HepG2 (cell line): Measurements from ENCODE around the gene LTA. TPM values are rescaled to one million over a fixed set of nuclear protein-coding genes. Genes with fewer than 3 reads are reported as not detected.

Source experiments
- ATAC-seq: fragments of 200-7000 bp; cut with Tn5 transposase; 3 replicates; pipeline ENCODE4 v1.9.1; 2020; ENCODE audit warnings: mild to moderate bottlenecking, moderate library complexity
- BruUV-seq: library from RNA; stranded (reverse); fragments of 400-500 nt; replicated peaks from 2 replicates; lab custom pipeline; 2021; lab: Mats Ljungman, UMichigan
- CTCF ChIA-PET: fragments of 300-600 bp; formaldehyde crosslinking; extraction: SDS; loops from one replicate; lab custom pipeline; 2021; ENCODE audit warnings: low total read pairs, inconsistent platforms, low intra/inter-chr PET ratio; lab: Yijun Ruan, JAX
- POLR2A ChIA-PET: fragments of 350-600 bp; sonication (Branson Sonifier 250); formaldehyde crosslinking; loops from one replicate; lab custom pipeline; 2020; ENCODE audit warnings: antibody characterized with exemption, inconsistent platforms; lab: Yijun Ruan, JAX
- DNase-seq: peaks from one replicate; pipeline ENCODE4 v3.0.0-alpha.2; 2015; ENCODE audit warnings: low spot score
- FAIRE-seq: peaks from 3 replicates; lab custom pipeline; 2011; peaks lifted over from hg19 to GRCh38; lab: Jason Lieb, UNC
- H2AFZ ChIP-seq: one replicate; pipeline ENCODE4 v1.6.1; 2011; ENCODE audit warnings: low read length, inconsistent platforms
- H3K27ac ChIP-seq: fragments of 300-600 bp; 3 replicates; pipeline ENCODE4 v1.8.0; 2011; ENCODE audit warnings: mixed run types, mild to moderate bottlenecking, mixed read lengths, low read length, inconsistent platforms; ENCODE audit not compliant: insufficient read depth; ENCODE audit errors: extremely low read length
- H3K27me3 ChIP-seq, 2 experiments: fragments of 200-600 bp in 1 of 2; 2 replicates in 1 of 2; 3 replicates in 1 of 2; pipeline versions ENCODE4 v1.6.0 to v1.8.0; 2011; ENCODE audit warnings: low read length in 2 of 2, mild to moderate bottlenecking in 2 of 2, moderate library complexity in 2 of 2, inconsistent platforms in 1 of 2; ENCODE audit not compliant: insufficient read depth in 2 of 2, control insufficient read depth in 1 of 2
- H3K36me3 ChIP-seq, 2 experiments: fragments of 200-600 bp in 1 of 2; replicated peaks in 1 of 2; 2 replicates in 1 of 2; 3 replicates in 1 of 2; pipeline versions ENCODE4 v1.5.1 to v1.8.0; 2011; ENCODE audit warnings: low read length in 2 of 2, inconsistent platforms in 1 of 2; ENCODE audit not compliant: insufficient read depth in 2 of 2, control insufficient read depth in 1 of 2
- H3K4me1 ChIP-seq: 2 replicates; pipeline ENCODE4 v1.5.1; 2012; ENCODE audit warnings: low read length, inconsistent platforms; ENCODE audit not compliant: insufficient read depth
- H3K4me2 ChIP-seq: 2 replicates; pipeline ENCODE4 v1.6.0; 2011; ENCODE audit warnings: low read depth, low read length, inconsistent platforms
- H3K4me3 ChIP-seq, 3 experiments: fragments of 200-600 bp in 1 of 3; sonication (generic), shearing (Covaris generic) in 1 of 3; replicated peaks in 1 of 3; 2 replicates each; pipeline ENCODE4 v1.5.1; 2011 to 2016; ENCODE audit warnings: low read length in 3 of 3, inconsistent platforms in 2 of 3, low read depth in 2 of 3, mild to moderate bottlenecking in 2 of 3, control low read depth in 1 of 3, mixed read lengths in 1 of 3; ENCODE audit not compliant: insufficient read depth in 1 of 3
- H3K79me2 ChIP-seq: one replicate; pipeline ENCODE4 v1.6.1; 2011; ENCODE audit warnings: low read length, inconsistent platforms; ENCODE audit not compliant: insufficient read depth
- H3K9ac ChIP-seq: 2 replicates; pipeline ENCODE4 v1.6.0; 2011; ENCODE audit warnings: mild to moderate bottlenecking, low read depth, low read length, inconsistent platforms; ENCODE audit not compliant: insufficient read depth
- H3K9me3 ChIP-seq: 2 replicates; pipeline ENCODE4 v1.5.1; 2012; ENCODE audit warnings: mild to moderate bottlenecking, low read length
- H4K20me1 ChIP-seq: 2 replicates; pipeline ENCODE4 v1.6.0; 2011; ENCODE audit warnings: inconsistent platforms, mild to moderate bottlenecking, low read length, moderate library complexity; ENCODE audit not compliant: insufficient read depth
- ATAD3A ChIP-seq: sonication (generic); formaldehyde crosslinking; IDR thresholded peaks from 2 replicates; pipeline ENCODE4 v1.4.0; 2020; ENCODE audit warnings: missing genetic modification reagents
- ATF1 ChIP-seq: IDR thresholded peaks from 2 replicates; pipeline ENCODE4 v1.6.1; 2016; ENCODE audit warnings: mild to moderate bottlenecking, control low read depth
- FUBP1 ChIP-seq: sonication (generic); formaldehyde crosslinking; IDR thresholded peaks from 2 replicates; pipeline ENCODE4 v1.5.1; 2020; ENCODE audit warnings: missing genetic modification reagents, mild to moderate bottlenecking, borderline replicate concordance
- HNRNPL ChIP-seq: fragments of 200-400 bp; formaldehyde crosslinking; IDR thresholded peaks from 2 replicates; pipeline ENCODE4 v1.6.1; 2017; ENCODE audit warnings: mild to moderate bottlenecking, low read depth, low read length
- POLR2A ChIP-seq, 2 experiments: IDR thresholded peaks; 2 replicates each; pipeline ENCODE4 v1.6.1; 2011; ENCODE audit warnings: low read depth in 2 of 2, low read length in 2 of 2, mild to moderate bottlenecking in 1 of 2, moderate library complexity in 1 of 2; ENCODE audit not compliant: insufficient read depth in 1 of 2
- RBFOX2 ChIP-seq: fragments of 200-400 bp; formaldehyde crosslinking; IDR thresholded peaks from 2 replicates; pipeline ENCODE4 v1.6.1; 2017; ENCODE audit warnings: low read depth, mild to moderate bottlenecking, low read length
- TEAD3 ChIP-seq: optimal IDR thresholded peaks from 2 replicates; pipeline ENCODE3; 2016; ENCODE audit warnings: borderline replicate concordance
- U2AF1 ChIP-seq: fragments of 200-400 bp; formaldehyde crosslinking; optimal IDR thresholded peaks from 2 replicates; pipeline ENCODE3; 2017; ENCODE audit warnings: mild to moderate bottlenecking, low read depth, low read length
- ZKSCAN8 ChIP-seq: IDR thresholded peaks from 2 replicates; pipeline ENCODE4 v1.6.1; 2016; ENCODE audit warnings: borderline replicate concordance, missing genetic modification reagents, missing compliant biosample characterization
- ZNF260 ChIP-seq: sonication (generic); formaldehyde crosslinking; IDR thresholded peaks from 2 replicates; pipeline ENCODE4 v1.4.0; 2020; ENCODE audit warnings: missing genetic modification reagents, low read depth, mild to moderate bottlenecking, borderline replicate concordance
- ZNF3 ChIP-seq: IDR thresholded peaks from 2 replicates; pipeline ENCODE4 v1.7.0; 2017; ENCODE audit warnings: inconsistent platforms
- ZNF605 ChIP-seq: sonication (generic); formaldehyde crosslinking; IDR thresholded peaks from 2 replicates; pipeline ENCODE4 v1.8.0; 2022; ENCODE audit warnings: mild to moderate bottlenecking, missing genetic modification reagents
- ZNF775 ChIP-seq: sonication (generic); formaldehyde crosslinking; IDR thresholded peaks from 2 replicates; pipeline ENCODE4 v1.4.0; 2020; ENCODE audit warnings: missing genetic modification reagents, mild to moderate bottlenecking, moderate library complexity, borderline replicate concordance
- WGBS: methylation state at CpG from one replicate; pipeline ENCODE4 v1.1.6; 2017; ENCODE audit warnings: low lambda C conversion rate; 5-methylcytosine and 5-hydroxymethylcytosine counted together
- in situ Hi-C: cut with HindIII; loops from 2 replicates; pipeline ENCODE4 v1.10.0; 2017; ENCODE audit warnings: low pct_unique_long_range_greater_than_20kb; ENCODE audit not compliant: extremely low pct_ligation_motif_present
- intact Hi-C: fragments of 100-400 bp; cut with micrococcal nuclease; formaldehyde crosslinking; loops from one replicate; pipeline ENCODE4 v1.10.0; 2022; ENCODE audit not compliant: unreplicated experiment
- polyA plus RNA-seq, 8 experiments: library from polyadenylated mRNA; depleted of rRNA in 3 of 8; stranded (reverse) in 7 of 8; unstranded in 1 of 8; fragments of >200 nt; fragmentation: Illumina TruSeq in 4 of 8; extraction: Trizol in 4 of 8; gene quantifications; 2 replicates each; pipeline versions ENCODE4 v1.2.1 to v1.2.3, GENCODE V29; 2011 to 2016; ENCODE audit warnings: low read depth in 4 of 8, missing spikeins in 1 of 8, mixed read lengths in 1 of 8; ENCODE audit not compliant: insufficient read depth in 1 of 8
- total RNA-seq, 5 experiments: library from RNA; depleted of rRNA; stranded (reverse); fragments of >200 nt; fragmentation: Illumina TruSeq; extraction: Trizol; gene quantifications; 2 replicates each; pipeline ENCODE4 v1.2.3, GENCODE V29; 2016; ENCODE audit warnings: low read depth in 1 of 5
- TF ChIP-seq, protein P1 (sequence below): sonication (generic); formaldehyde crosslinking; IDR thresholded peaks from 2 replicates; pipeline ENCODE4 v1.4.0; 2020; ENCODE audit warnings: missing genetic modification reagents
- TF ChIP-seq, protein P2 (sequence below): sonication (generic); formaldehyde crosslinking; IDR thresholded peaks from 2 replicates; pipeline ENCODE4 v1.9.0; 2021; ENCODE audit warnings: mild to moderate bottlenecking, missing genetic modification reagents

Gene LTA
- total and polyA plus RNA-seq, 2 of the 13 experiments (the other 11 are each of a cell fraction or from before 2014, with no cell fraction given): 0.09 TPM; not detected in 1

DNA sequence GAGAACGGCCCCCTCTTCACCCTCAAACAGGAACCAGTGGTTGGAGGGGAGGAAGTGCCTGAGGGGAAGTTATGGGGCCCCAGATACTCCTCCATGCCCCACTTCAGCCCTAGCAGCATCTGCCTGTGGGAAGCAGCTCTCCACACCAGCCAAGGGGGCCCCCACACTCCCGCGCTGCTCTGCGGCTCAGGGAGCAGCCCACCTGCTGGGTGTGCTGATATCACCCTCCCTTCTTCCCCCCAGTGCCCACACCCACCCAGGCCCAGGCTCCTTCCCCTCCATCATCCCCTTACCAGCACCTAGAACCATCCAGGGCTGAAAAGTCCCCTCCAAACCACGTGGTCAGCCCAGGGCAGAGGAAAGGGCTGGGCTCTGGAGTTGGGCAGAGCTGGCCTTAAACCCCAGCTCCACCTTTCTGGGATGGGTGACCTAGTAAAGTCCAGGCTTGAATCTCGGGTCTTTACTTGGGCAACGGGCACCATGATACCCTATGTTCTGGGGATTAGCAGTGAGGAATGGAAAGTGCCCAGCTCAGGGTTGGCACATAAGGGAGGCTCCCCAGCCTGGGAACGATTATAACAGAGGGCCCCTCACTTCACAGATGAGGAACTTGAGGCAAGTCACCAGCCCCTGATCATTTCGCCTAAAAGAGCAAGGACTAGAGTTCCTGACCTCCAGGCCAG lies 14.7 kb downstream of the LTA start:
- H3K36me3 ChIP-seq: no peaks in the 10 kb centered on the region
- H3K4me3 ChIP-seq: no peak overlapping the region
- H2AFZ ChIP-seq: no peak overlapping the region
- no peak for FAIRE-seq
- 4% methylated on average over 9 of the region's 9 CpGs for WGBS
- DNase-seq: no peak
- ChIA-PET CTCF (no interaction called here), POLR2A (interaction anchor here (1.4 kb wide), 1 partner anchor 12 kb away, joined by 3 read pairs; no protein-coding TSS in a partner anchor)
- intact Hi-C loops: loop anchor here (5.0 kb wide), 1 partner anchor 1139 kb away; no protein-coding TSS in a partner anchor
- H4K20me1 ChIP-seq: no peaks in the 10 kb centered on the region
- in situ Hi-C loops: loop anchor here (5.0 kb wide), 1 partner anchor 94 kb away; no protein-coding TSS in a partner anchor
- no peak overlapping the region for H3K9ac ChIP-seq
- H3K27ac ChIP-seq: no peak overlapping the region
- no peaks in the 10 kb centered on the region for H3K79me2 ChIP-seq
- peaks cover 10% of the 10 kb centered on the region for H3K4me1 ChIP-seq
- H3K4me2 ChIP-seq: no peak overlapping the region
- no peaks in the 10 kb centered on the region for H3K9me3 ChIP-seq
- no peak for ATAC-seq
- H3K27me3 ChIP-seq: peaks cover 9 to 46% of the 10 kb centered on the region in 2 experiments
- BruUV-seq: no TSS peak
- TF ChIP-seq, protein P1, sequence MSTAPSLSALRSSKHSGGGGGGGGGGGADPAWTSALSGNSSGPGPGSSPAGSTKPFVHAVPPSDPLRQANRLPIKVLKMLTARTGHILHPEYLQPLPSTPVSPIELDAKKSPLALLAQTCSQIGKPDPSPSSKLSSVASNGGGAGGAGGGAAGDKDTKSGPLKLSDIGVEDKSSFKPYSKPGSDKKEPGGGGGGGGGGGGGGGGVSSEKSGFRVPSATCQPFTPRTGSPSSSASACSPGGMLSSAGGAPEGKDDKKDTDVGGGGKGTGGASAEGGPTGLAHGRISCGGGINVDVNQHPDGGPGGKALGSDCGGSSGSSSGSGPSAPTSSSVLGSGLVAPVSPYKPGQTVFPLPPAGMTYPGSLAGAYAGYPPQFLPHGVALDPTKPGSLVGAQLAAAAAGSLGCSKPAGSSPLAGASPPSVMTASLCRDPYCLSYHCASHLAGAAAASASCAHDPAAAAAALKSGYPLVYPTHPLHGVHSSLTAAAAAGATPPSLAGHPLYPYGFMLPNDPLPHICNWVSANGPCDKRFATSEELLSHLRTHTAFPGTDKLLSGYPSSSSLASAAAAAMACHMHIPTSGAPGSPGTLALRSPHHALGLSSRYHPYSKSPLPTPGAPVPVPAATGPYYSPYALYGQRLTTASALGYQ: no peak
- TF ChIP-seq TEAD3 (CRISPR knock-in tag) (no peak), HNRNPL (no peak), RBFOX2 (no peak), FUBP1 (CRISPR knock-in tag) (no peak), ZKSCAN8 (CRISPR knock-in tag) (no peak), ATF1 (CRISPR knock-in tag) (no peak), U2AF1 (no peak), POLR2A (IDR thresholded peaks at IDR 0.05; ENCODE audit: insufficient read depth in 1 of 2, low read depth in 2 of 2, low read length in 2 of 2) (no peak), ZNF260 (no peak), ATAD3A (CRISPR knock-in tag) (no peak), ZNF775 (CRISPR knock-in tag) (no peak), ZNF3 (CRISPR knock-in tag) (no peak), ZNF605 (CRISPR knock-in tag) (no peak)
- TF ChIP-seq, protein P2, sequence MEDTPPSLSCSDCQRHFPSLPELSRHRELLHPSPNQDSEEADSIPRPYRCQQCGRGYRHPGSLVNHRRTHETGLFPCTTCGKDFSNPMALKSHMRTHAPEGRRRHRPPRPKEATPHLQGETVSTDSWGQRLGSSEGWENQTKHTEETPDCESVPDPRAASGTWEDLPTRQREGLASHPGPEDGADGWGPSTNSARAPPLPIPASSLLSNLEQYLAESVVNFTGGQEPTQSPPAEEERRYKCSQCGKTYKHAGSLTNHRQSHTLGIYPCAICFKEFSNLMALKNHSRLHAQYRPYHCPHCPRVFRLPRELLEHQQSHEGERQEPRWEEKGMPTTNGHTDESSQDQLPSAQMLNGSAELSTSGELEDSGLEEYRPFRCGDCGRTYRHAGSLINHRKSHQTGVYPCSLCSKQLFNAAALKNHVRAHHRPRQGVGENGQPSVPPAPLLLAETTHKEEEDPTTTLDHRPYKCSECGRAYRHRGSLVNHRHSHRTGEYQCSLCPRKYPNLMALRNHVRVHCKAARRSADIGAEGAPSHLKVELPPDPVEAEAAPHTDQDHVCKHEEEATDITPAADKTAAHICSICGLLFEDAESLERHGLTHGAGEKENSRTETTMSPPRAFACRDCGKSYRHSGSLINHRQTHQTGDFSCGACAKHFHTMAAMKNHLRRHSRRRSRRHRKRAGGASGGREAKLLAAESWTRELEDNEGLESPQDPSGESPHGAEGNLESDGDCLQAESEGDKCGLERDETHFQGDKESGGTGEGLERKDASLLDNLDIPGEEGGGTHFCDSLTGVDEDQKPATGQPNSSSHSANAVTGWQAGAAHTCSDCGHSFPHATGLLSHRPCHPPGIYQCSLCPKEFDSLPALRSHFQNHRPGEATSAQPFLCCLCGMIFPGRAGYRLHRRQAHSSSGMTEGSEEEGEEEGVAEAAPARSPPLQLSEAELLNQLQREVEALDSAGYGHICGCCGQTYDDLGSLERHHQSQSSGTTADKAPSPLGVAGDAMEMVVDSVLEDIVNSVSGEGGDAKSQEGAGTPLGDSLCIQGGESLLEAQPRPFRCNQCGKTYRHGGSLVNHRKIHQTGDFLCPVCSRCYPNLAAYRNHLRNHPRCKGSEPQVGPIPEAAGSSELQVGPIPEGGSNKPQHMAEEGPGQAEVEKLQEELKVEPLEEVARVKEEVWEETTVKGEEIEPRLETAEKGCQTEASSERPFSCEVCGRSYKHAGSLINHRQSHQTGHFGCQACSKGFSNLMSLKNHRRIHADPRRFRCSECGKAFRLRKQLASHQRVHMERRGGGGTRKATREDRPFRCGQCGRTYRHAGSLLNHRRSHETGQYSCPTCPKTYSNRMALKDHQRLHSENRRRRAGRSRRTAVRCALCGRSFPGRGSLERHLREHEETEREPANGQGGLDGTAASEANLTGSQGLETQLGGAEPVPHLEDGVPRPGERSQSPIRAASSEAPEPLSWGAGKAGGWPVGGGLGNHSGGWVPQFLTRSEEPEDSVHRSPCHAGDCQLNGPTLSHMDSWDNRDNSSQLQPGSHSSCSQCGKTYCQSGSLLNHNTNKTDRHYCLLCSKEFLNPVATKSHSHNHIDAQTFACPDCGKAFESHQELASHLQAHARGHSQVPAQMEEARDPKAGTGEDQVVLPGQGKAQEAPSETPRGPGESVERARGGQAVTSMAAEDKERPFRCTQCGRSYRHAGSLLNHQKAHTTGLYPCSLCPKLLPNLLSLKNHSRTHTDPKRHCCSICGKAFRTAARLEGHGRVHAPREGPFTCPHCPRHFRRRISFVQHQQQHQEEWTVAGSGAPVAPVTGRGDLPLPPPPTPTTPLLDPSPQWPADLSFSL (CRISPR knock-in tag): no peak
